Motor neuron (in vitro differentiated cells): ENCODE data around the gene KCNK15. TPM values are rescaled to one million over a fixed set of nuclear protein-coding genes. Genes with fewer than 3 reads are reported as not detected.
A peak's percentile ranks its signal among the peaks of the same experiment; 100 is the strongest.

Experiments used
- ATAC-seq, 8 experiments: fragments of 200-7000 bp; cut with Tn5 transposase; replicated peaks in 6 of 8; 2 replicates each; pipeline ENCODE4 v1.8.0; 2021; ENCODE audit warnings: mild to moderate bottlenecking in 8 of 8, moderate library complexity in 8 of 8
- H3K27ac ChIP-seq, 2 donors: fragments of 250-450 bp; sonication (Bioruptor Pico); 2 replicates each; pipeline ENCODE4 v1.9.0; 2021; ENCODE audit warnings: antibody characterized with exemption in 2 of 2, mild to moderate bottlenecking in 2 of 2, moderate library complexity in 1 of 2
- H3K4me1 ChIP-seq, 2 donors: fragments of 250-450 bp; sonication (Bioruptor Pico); replicated peaks in 1 of 2; 2 replicates each; pipeline ENCODE4 v1.6.1; 2021; ENCODE audit warnings: antibody characterized with exemption in 2 of 2, mild to moderate bottlenecking in 2 of 2, moderate library complexity in 1 of 2
- H3K4me3 ChIP-seq, 5 donors: fragments of 250-450 bp; sonication (Bioruptor Pico); 2 replicates each; pipeline ENCODE4 v1.9.0; 2021; ENCODE audit warnings: antibody characterized with exemption in 5 of 5, mild to moderate bottlenecking in 5 of 5, moderate library complexity in 4 of 5
- WGBS, 10 experiments: fragments of 450-650 bp; shearing (Covaris generic); methylation state at CpG; one replicate each; pipeline ENCODE4 v1.0.0; 2022; 5-methylcytosine and 5-hydroxymethylcytosine counted together
- in situ Hi-C, 9 experiments: fragments of 400-800 bp; cut with MboI; loops; one replicate each; pipeline ENCODE4 v1.15.0; 2021; ENCODE audit warnings: low sequenced_read_pairs in 9 of 9, low pct_unique_long_range_greater_than_20kb in 2 of 9; ENCODE audit not compliant: unreplicated experiment in 9 of 9
- total RNA-seq, 8 experiments: library from RNA; unstranded; fragments of 300-600 nt; gene quantifications; 2 replicates each; pipeline versions ENCODE4 v1.2.3 to v1.2.4, GENCODE V29; 2022

KCNK15 gene
- total RNA-seq, 8 experiments from 2014 or later: 0.13 to 2.2 (median 0.52) TPM

DNA sequence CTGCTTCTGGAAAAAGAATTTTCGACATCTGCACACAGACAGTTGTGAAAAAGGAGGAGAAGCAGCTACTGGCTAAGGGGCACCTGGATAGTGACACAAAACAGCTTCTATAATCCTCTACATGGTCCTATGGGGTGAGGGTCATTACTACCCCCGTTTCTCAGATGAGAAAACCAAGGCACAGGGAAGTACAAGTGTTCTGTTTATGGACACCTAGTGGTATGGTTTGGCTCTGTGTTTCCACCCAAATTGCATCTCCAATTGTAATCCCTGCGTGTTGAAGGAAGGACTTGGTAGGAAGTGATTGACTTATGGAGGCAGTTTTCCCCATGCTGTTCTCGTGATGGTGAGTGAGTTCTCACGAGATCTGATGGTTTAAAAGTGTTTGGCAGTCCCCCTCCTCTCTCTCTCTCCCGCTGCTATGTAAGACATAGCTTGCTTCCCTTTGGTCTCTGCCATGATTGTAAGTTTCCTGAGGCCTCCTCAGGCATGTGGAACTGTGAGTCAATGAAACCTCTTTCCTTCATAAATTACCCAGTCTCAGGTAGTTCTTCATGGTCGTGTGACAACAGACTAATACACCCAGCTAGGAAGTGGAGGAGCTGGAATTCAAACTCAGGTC lies 2.5 kb upstream of the KCNK15 start:
- WGBS, 10 experiments: 10 to 80% (median 61%) methylated on average over 1 to 5 of the region's 7 CpGs; no CpG with 5 or more reads in 2 of the 10 experiments
- no peak overlapping the region for H3K27ac ChIP-seq
- ATAC-seq: no peak
- in situ Hi-C loops: loop anchor here in 2 of 9 experiments (10.0 to 25.0 kb wide), 2 partner anchors 119 to 122 kb away; no protein-coding TSS in a partner anchor
- no peak overlapping the region for H3K4me3 ChIP-seq
- H3K4me1 ChIP-seq: peaks cover 10 to 12% of the 10 kb centered on the region in 2 donors

GRCh38 chr20:44743916-44744655 lies 1.6 kb upstream of the KCNK15 start:
- peaks cover 7 to 12% of the 10 kb centered on the region in 2 donors for H3K4me1 ChIP-seq
- no peak overlapping the region for H3K27ac ChIP-seq
- in situ Hi-C loops: loop anchor here in 2 of 9 experiments (10.0 to 25.0 kb wide), 2 partner anchors 118 to 121 kb away; no protein-coding TSS in a partner anchor
- WGBS, 10 experiments: 60 to 100% (median 92%) methylated on average over 1 to 7 of the region's 12 CpGs; no CpG with 5 or more reads in 2 of the 10 experiments
- no peak for ATAC-seq
- no peak overlapping the region for H3K4me3 ChIP-seq

GRCh38 chr20:44745122-44745597 lies 505 bp upstream of the KCNK15 start:
- ATAC-seq: peak in 1 of 8 experiments; percentile 4
- Histone ChIP-seq H3K4me1 (peaks cover 7 to 12% of the 10 kb centered on the region in 2 donors), H3K27ac (no peak overlapping the region), H3K4me3 (no peak overlapping the region)
- in situ Hi-C loops: loop anchor here in 2 of 9 experiments (10.0 to 25.0 kb wide), 2 partner anchors 117 to 120 kb away; no protein-coding TSS in a partner anchor
- WGBS, 10 experiments: no CpG with 5 or more reads among the region's 5 CpGs

- Histone ChIP-seq H3K4me1 (peaks cover 7 to 12% of the 10 kb centered on the region in 2 donors), H3K27ac (no peak overlapping the region), H3K4me3 (peak overlapping the region in 4 of 5 donors; percentile 25 to 38 (median 26))
- 20 to 90% (median 46%) methylated on average over 1 to 7 of the region's 12 CpGs; no CpG with 5 or more reads in 2 of the 10 experiments for WGBS, 10 experiments
- peak in 1 of 8 experiments; percentile 36 for ATAC-seq
- in situ Hi-C loops: loop anchor here in 2 of 9 experiments (10.0 to 25.0 kb wide), 2 partner anchors 116 to 118 kb away; no protein-coding TSS in a partner anchor
Observed at GRCh38 chr20:44746367-44747165, 901 bp downstream of the KCNK15 start.

DNA sequence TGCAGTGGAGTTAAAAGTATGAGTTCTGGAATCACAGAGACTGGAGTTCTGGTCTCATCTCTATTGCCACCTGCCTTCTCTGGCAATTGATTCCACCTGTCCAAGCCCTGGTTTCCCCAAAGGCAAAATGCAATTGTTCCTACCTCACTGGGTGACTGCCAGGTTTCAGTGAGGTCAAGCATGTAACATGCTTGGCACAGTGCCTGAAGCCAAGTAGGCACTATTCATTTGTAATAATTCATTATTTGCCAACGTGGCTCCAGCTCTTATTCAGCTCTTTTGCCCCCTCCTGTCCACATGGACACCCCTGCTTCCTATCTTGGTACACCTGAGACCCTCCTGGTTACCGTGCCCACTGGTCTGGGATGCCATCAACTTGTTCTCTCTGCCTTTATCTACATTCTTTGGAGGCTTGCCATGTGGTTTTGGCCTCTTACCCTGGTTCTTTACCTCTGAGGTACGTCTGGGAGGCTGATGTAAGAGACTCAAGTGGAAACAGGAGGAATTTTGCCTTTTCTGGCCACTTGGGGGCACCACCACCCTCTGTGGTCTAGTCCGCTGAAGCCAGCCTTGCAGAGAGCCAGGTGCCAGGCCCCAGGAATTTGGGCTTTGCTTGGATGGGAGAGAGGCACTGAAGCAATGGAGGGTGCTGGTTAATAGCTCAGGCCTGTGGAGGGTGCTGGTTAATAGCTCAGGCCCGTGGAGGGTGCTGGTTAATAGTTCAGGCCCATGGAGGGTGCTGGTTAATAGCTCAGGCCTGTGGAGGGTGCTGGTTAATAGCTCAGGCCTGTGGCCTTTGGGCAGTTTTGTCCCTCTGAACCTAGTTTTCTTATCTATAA lies 1.7 kb downstream of the KCNK15 start:
- H3K4me1 ChIP-seq: peaks cover 11 to 16% of the 10 kb centered on the region in 2 donors
- H3K27ac ChIP-seq: no peak overlapping the region
- ATAC-seq: peak; percentile 42 to 83 (median 78)
- WGBS, 10 experiments: 0 to 17% (median 13%) methylated on average over 1 to 4 of the region's 5 CpGs; no CpG with 5 or more reads in 3 of the 10 experiments
- H3K4me3 ChIP-seq: no peak overlapping the region
- in situ Hi-C loops: loop anchor here in 2 of 9 experiments (10.0 to 25.0 kb wide), 2 partner anchors 115 to 117 kb away; no protein-coding TSS in a partner anchor

GRCh38 chr20:44748005-44748370 lies 2.3 kb downstream of the KCNK15 start:
- ATAC-seq: peak in 1 of 8 experiments; percentile 23
- Histone ChIP-seq H3K27ac (no peak overlapping the region), H3K4me1 (peaks cover 11 to 20% of the 10 kb centered on the region in 2 donors), H3K4me3 (no peak overlapping the region)
- in situ Hi-C loops: loop anchor here in 2 of 9 experiments (10.0 to 25.0 kb wide), 2 partner anchors 114 to 117 kb away; no protein-coding TSS in a partner anchor
- WGBS, 10 experiments: 20 to 100% (median 87%) methylated on average over 1 to 3 of the region's 3 CpGs; no CpG with 5 or more reads in 2 of the 10 experiments

GRCh38 chr20:44750081-44750805 lies 4.6 kb downstream of the KCNK15 start:
- WGBS, 10 experiments: 40 to 95% (median 94%) methylated on average over 5 to 11 of the region's 73 CpGs; no CpG with 5 or more reads in 6 of the 10 experiments
- peaks cover 11 to 20% of the 10 kb centered on the region in 2 donors for H3K4me1 ChIP-seq
- no peak overlapping the region for H3K4me3 ChIP-seq
- no peak overlapping the region for H3K27ac ChIP-seq
- in situ Hi-C loops: loop anchor here in 1 of 9 experiments (25.0 kb wide), 1 partner anchor 112 kb away; no protein-coding TSS in a partner anchor
- no peak for ATAC-seq

GRCh38 chr20:44752099-44752931 lies 6.7 kb downstream of the KCNK15 start:
- ATAC-seq: peak in 5 of 8 experiments; percentile 7 to 33 (median 20)
- no peak overlapping the region for H3K4me3 ChIP-seq
- H3K27ac ChIP-seq: no peak overlapping the region
- 20 to 100% (median 55%) methylated on average over 1 to 9 of the region's 17 CpGs; no CpG with 5 or more reads in 4 of the 10 experiments for WGBS, 10 experiments
- H3K4me1 ChIP-seq: peaks cover 4 to 9% of the 10 kb centered on the region in 2 donors
- in situ Hi-C loops: loop anchor here in 1 of 9 experiments (25.0 kb wide), 1 partner anchor 110 kb away; no protein-coding TSS in a partner anchor

DNA sequence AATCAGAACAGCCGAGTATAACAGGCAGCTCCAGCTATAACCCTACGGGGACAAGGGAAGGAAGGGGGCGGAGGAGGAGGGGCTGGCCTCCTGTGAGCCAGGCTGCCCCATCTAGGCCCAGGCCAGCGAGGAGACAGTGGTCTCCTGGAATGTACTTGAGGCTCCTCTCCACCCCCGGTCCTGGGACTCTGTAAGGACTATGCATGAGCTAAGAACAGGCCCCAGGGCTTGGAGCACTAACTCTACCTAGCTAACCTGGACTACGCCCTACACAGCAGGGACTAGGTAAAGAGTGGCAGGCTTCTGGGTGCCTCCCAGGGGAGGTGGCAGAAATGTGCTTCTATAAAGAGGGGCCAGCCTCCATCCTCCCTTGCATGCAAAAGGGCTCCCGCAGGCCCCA lies 8.9 kb downstream of the KCNK15 start:
- ATAC-seq: no peak
- in situ Hi-C loops: loop anchor here in 1 of 9 experiments (25.0 kb wide), 1 partner anchor 108 kb away; no protein-coding TSS in a partner anchor
- no peak overlapping the region for H3K4me3 ChIP-seq
- peaks cover 3 to 8% of the 10 kb centered on the region in 2 donors for H3K4me1 ChIP-seq
- WGBS, 10 experiments: 14 to 100% (median 54%) methylated on average over 1 to 2 of the region's 7 CpGs; no CpG with 5 or more reads in 6 of the 10 experiments
- H3K27ac ChIP-seq: no peak overlapping the region

DNA sequence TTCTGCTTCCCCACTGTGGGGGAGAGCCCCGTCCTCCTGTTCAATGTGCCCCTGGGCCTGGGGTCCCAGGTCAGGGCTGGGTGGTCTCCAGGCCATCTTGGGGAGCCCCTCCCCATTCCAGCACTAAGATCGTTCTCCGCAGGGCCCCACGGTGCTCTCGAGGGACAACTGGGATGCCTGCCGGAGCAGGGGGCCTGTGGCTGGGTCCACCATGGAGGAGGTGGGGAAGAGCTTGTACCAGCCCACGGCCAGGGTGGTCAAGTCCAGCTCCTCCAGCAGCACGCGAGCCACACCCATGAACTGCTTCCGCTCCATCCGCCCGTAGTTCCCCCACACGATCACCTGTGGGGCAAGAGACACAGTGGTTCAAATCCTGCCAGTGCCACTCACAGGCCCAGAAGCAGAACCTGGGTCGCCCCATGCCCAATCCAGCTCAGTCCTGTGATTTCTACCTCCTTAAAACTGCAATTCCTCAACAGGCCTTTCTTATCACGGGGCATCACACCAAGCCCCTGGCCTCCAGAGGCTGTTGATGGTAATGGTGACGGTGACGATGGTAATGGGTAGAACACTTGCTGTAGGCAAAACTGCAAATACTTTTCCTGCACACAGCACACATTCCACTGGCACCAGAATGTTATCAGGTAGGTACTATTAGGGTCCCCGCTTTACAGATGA lies 10.5 kb downstream of the KCNK15 start:
- H3K4me3 ChIP-seq: no peak overlapping the region
- no peak overlapping the region for H3K27ac ChIP-seq
- H3K4me1 ChIP-seq: peaks cover 3 to 8% of the 10 kb centered on the region in 2 donors
- WGBS, 10 experiments: 94% methylated on average over 3 of the region's 18 CpGs; no CpG with 5 or more reads in 9 of the 10 experiments
- no peak for ATAC-seq
- in situ Hi-C loops: loop anchor here in 1 of 9 experiments (25.0 kb wide), 1 partner anchor 106 kb away; no protein-coding TSS in a partner anchor
